Karpas-422 (cell line): ENCODE results near the gene PURA. TPM values are rescaled to one million over a fixed set of nuclear protein-coding genes. Genes with fewer than 3 reads are reported as not detected.

Source experiments
- DNase-seq: peaks from one replicate; pipeline ENCODE4 v3.0.0-alpha.2; 2015
- H2AFZ ChIP-seq: fragments of 200-600 bp; sonication (generic); 2 replicates; pipeline ENCODE4 v1.6.1; 2014; ENCODE audit warnings: antibody characterized with exemption, low read length, mixed read lengths
- H3K27ac ChIP-seq: fragments of 200-600 bp; sonication (generic); 2 replicates; pipeline ENCODE4 v1.5.1; 2014; ENCODE audit warnings: mild to moderate bottlenecking, low read length, moderate library complexity
- H3K27me3 ChIP-seq: fragments of 200-600 bp; sonication (generic); 2 replicates; pipeline ENCODE4 v1.6.1; 2014; ENCODE audit warnings: low read length, mixed read lengths
- H3K36me3 ChIP-seq: fragments of 200-600 bp; sonication (generic); 2 replicates; pipeline ENCODE4 v1.6.1; 2014; ENCODE audit warnings: low read length, mixed read lengths; ENCODE audit not compliant: insufficient read depth
- H3K4me1 ChIP-seq: fragments of 200-600 bp; sonication (generic); 2 replicates; pipeline ENCODE4 v1.6.1; 2014; ENCODE audit warnings: mild to moderate bottlenecking, low read length, mixed read lengths
- H3K4me2 ChIP-seq: fragments of 200-600 bp; sonication (generic); 2 replicates; pipeline ENCODE4 v1.6.1; 2014; ENCODE audit warnings: low read length, low read depth, mild to moderate bottlenecking; ENCODE audit not compliant: poor library complexity, severe bottlenecking
- H3K4me3 ChIP-seq: fragments of 200-600 bp; sonication (generic); 2 replicates; pipeline ENCODE4 v1.5.1; 2014; ENCODE audit warnings: mild to moderate bottlenecking, antibody characterized with exemption, low read length, mixed read lengths
- H3K79me2 ChIP-seq: fragments of 200-600 bp; sonication (generic); 2 replicates; pipeline ENCODE4 v1.6.1; 2014; ENCODE audit warnings: mild to moderate bottlenecking, low read length, mixed read lengths
- H3K9ac ChIP-seq: fragments of 200-600 bp; sonication (generic); 2 replicates; pipeline ENCODE4 v1.6.0; 2014; ENCODE audit warnings: low read length
- H3K9me2 ChIP-seq: fragments of 200-600 bp; sonication (generic), shearing (Covaris generic); replicated peaks from 2 replicates; pipeline ENCODE4 v1.6.0; 2014; ENCODE audit warnings: mild to moderate bottlenecking, low read length, moderate library complexity; ENCODE audit not compliant: insufficient read depth
- H3K9me3 ChIP-seq: fragments of 300-700, 200-600 bp; sonication (generic); 2 replicates; pipeline ENCODE4 v1.6.1; 2014; ENCODE audit warnings: low read length, mixed read lengths
- H4K20me1 ChIP-seq: fragments of 200-600 bp; sonication (generic); 2 replicates; pipeline ENCODE4 v1.6.1; 2014; ENCODE audit warnings: mild to moderate bottlenecking, antibody characterized with exemption, low read length, low read depth; ENCODE audit not compliant: insufficient read depth
- total RNA-seq: library from RNA; depleted of rRNA; stranded (reverse); fragments of >200 nt; shearing (Covaris generic); gene quantifications from 2 replicates; pipeline ENCODE4 v1.2.3, GENCODE V29; 2014; ENCODE audit warnings: low replicate concordance

Gene PURA
- total RNA-seq, 1 experiment from 2014 or later, result 7.2 TPM

DNA sequence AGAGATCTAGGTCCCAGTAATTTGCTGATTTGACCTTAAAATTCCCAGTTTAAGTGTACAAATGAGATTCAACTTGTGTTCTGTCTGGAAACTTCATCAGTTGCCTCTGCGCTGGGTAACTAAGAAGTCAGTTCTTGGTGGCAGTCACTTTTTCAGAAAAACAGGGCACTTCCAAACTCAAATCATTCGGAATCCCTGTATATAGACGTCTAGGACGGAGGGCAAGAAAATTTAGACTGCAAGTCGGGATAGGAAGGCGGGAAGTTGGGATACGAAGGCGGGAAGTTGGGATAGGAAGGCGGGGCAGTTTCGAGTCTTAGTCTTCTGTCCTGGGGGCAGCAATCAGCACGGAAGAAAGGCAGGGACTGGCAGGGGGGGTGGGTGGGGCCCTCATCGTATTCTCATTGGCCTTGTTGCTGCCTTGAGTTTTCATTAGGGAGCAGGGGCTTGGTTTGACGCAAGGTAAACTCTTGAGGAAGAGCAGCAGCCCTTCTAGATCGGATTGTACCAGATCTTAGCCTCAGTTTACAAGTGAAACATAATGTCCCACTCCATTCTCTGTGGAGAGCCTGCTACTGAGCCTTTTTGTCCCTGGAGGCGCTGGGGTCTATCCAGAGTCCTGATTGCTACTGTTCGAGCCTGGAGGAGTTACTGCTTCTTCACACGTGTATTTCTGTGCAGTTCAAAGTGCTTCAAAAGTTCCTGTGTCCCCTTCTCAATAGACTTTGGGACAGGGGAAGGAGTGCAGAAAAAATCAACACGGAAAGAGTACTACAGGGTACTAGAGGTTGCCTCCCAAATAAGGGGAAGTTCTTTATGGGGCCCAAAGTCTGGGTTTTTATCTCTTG is 2.7 kb upstream of the PURA start:
- peaks cover 61% of the 10 kb centered on the region for H3K4me1 ChIP-seq
- no peaks in the 10 kb centered on the region for H3K9me2 ChIP-seq
- H3K4me2 ChIP-seq, result no peak overlapping the region
- H3K79me2 ChIP-seq, result no peaks in the 10 kb centered on the region; the same call in 1 of the 2 replicates
- no peaks in the 10 kb centered on the region for H3K36me3 ChIP-seq
- H3K9ac ChIP-seq, result no peak overlapping the region
- no peak overlapping the region for H3K4me3 ChIP-seq
- no peak overlapping the region for H2AFZ ChIP-seq
- H4K20me1 ChIP-seq, result peaks cover 29% of the 10 kb centered on the region
- DNase-seq, result no peak
- no peaks in the 10 kb centered on the region; the same call in 1 of the 2 replicates for H3K27me3 ChIP-seq
- no peak overlapping the region for H3K27ac ChIP-seq
- no peaks in the 10 kb centered on the region for H3K9me3 ChIP-seq

DNA sequence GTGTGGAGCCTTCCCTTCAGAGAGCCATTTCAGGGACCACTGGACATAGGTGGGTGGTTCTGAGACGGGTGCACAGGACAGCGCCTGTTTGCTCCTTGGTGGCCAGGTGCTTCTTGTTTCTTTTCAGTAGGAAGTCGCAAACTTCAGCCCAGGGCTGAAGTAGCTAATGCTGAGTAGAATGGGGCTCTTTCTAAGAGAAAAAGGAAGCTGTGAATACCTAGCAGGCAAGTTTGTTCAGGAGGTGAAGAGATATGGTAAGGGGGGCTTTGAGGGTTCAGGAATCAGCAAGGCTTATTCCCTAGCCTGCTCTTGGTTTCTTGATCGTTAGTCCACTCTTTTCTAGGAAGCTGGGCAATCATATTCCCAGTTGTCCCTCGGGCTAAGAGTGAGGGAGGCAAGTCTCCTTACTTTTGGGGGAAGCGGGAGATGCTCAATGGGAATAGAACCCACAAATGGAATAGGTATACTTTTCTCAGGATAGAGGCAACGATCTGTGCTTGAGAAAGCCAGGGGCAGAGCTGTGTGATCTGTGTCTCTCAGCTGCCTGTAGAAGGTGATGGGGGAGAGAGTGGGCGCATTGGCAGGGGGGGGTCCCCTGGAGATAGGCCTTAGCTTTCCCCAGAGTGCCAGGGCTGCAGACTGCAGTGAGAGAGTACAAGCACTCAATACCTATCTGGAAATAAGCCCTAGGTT is 1.9 kb upstream of the PURA start:
- H3K9me3 ChIP-seq, result no peaks in the 10 kb centered on the region
- no peaks in the 10 kb centered on the region for H3K9me2 ChIP-seq
- no peaks in the 10 kb centered on the region; the same call in 1 of the 2 replicates for H3K27me3 ChIP-seq
- H2AFZ ChIP-seq, result no peak overlapping the region
- H3K27ac ChIP-seq, result no peak overlapping the region
- peaks cover 57% of the 10 kb centered on the region for H3K4me1 ChIP-seq
- peak overlapping the region; percentile 98 for H3K4me2 ChIP-seq
- no peak overlapping the region for H3K4me3 ChIP-seq
- no peak overlapping the region for H3K9ac ChIP-seq
- DNase-seq, result peak; percentile 49
- H3K36me3 ChIP-seq, result no peaks in the 10 kb centered on the region
- peaks cover 34% of the 10 kb centered on the region for H4K20me1 ChIP-seq
- no peaks in the 10 kb centered on the region; the same call in 1 of the 2 replicates for H3K79me2 ChIP-seq

DNA sequence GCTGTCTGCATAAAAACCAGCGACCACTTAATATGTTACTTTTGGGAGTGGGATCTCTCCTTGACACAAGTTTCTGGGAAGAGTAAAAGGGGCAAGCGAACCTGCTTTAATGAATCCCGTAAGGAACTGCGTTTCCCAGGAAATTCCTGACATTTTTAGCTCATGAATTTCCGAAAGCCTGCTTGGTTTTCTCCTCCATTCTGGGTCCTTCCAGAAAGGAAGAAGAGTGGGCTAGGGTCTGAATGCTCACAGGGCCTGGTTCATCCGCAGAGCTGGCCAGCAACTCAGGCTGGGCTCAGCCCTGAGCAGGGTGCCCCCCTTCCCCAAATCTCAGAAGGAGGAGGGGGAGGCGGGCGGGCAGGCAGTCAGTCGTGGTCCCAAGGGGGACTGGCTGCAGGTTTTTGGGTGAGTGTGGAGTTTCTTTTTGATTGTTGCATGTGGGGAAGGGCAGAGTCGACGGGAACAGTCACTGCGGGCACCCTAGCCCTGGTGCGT is 1.2 kb upstream of the PURA start:
- H3K4me1 ChIP-seq, result peaks cover 53% of the 10 kb centered on the region

DNA sequence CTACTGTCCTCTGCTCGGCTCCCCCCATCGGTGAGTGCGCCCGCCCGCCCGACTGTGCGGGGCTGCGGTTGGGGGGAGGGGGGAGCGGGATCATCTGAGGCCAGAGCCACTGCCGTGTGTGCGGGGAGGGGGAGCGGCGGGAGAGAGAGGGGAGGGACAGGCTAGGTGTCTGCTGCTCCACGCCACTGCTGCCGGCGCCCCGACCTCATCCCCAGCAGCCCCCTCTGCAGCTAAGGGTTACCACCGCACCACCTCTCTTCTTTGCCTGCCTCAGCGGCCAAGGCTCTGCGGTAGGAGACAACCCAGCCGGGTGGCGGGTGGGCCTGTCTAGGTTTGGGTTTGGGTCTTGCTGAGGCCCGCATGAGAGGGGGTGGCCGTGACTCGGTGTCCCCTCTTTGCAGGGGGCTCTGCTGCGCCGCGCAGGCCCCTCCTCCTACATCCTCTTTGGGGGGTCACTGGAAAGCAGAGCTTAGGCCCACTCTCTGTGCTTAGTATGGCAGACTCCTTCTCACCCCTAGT is 670 bp upstream of the PURA start:
- Histone ChIP-seq H3K27ac (no peak overlapping the region), H4K20me1 (peaks cover 45% of the 10 kb centered on the region), H3K9me3 (no peaks in the 10 kb centered on the region), H3K36me3 (no peaks in the 10 kb centered on the region), H3K4me3 (peak overlapping the region; percentile 86), H3K9me2 (no peaks in the 10 kb centered on the region), H3K27me3 (no peaks in the 10 kb centered on the region; the same call in 1 of the 2 replicates), H3K79me2 (no peaks in the 10 kb centered on the region; the same call in 1 of the 2 replicates), H3K4me1 (peaks cover 53% of the 10 kb centered on the region), H3K4me2 (peak overlapping the region; percentile 98), H2AFZ (peak overlapping the region; percentile 95; the same call in 1 of the 2 replicates), H3K9ac (peak overlapping the region; percentile 88)
- DNase-seq, result peak; percentile 44

More for the DNA sequence above, 1.2 kb upstream of the PURA start:
- Histone ChIP-seq H3K79me2 (no peaks in the 10 kb centered on the region; the same call in 1 of the 2 replicates), H3K4me2 (peak overlapping the region; percentile 98), H3K9me2 (no peaks in the 10 kb centered on the region), H3K27me3 (no peaks in the 10 kb centered on the region; the same call in 1 of the 2 replicates), H3K9me3 (no peaks in the 10 kb centered on the region), H4K20me1 (peaks cover 41% of the 10 kb centered on the region), H3K36me3 (no peaks in the 10 kb centered on the region), H3K9ac (peak overlapping the region; percentile 88), H3K27ac (no peak overlapping the region), H3K4me3 (peak overlapping the region; percentile 86), H2AFZ (no peak overlapping the region)
- DNase-seq, result peak; percentile 41

DNA sequence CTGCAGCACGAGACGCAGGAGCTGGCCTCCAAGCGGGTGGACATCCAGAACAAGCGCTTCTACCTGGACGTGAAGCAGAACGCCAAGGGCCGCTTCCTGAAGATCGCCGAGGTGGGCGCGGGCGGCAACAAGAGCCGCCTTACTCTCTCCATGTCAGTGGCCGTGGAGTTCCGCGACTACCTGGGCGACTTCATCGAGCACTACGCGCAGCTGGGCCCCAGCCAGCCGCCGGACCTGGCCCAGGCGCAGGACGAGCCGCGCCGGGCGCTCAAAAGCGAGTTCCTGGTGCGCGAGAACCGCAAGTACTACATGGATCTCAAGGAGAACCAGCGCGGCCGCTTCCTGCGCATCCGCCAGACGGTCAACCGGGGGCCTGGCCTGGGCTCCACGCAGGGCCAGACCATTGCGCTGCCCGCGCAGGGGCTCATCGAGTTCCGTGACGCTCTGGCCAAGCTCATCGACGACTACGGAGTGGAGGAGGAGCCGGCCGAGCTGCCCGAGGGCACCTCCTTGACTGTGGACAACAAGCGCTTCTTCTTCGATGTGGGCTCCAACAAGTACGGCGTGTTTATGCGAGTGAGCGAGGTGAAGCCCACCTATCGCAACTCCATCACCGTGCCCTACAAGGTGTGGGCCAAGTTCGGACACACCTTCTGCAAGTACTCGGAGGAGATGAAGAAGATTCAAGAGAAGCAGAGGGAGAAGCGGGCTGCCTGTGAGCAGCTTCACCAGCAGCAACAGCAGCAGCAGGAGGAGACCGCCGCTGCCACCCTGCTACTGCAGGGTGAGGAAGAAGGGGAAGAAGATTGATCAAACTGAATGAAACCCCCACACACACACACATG is 654 bp downstream of the PURA start:
- H3K27me3 ChIP-seq, result no peaks in the 10 kb centered on the region; the same call in 1 of the 2 replicates
- H3K36me3 ChIP-seq, result no peaks in the 10 kb centered on the region
- peaks cover 42% of the 10 kb centered on the region for H3K4me1 ChIP-seq
- peak; percentile 47 for DNase-seq
- H2AFZ ChIP-seq, result no peak overlapping the region; the same call in 1 of the 2 replicates
- H3K9ac ChIP-seq, result peak overlapping the region; percentile 88
- H3K9me3 ChIP-seq, result no peaks in the 10 kb centered on the region
- H4K20me1 ChIP-seq, result peaks cover 47% of the 10 kb centered on the region
- no peaks in the 10 kb centered on the region for H3K9me2 ChIP-seq
- peak overlapping the region; percentile 86 for H3K4me3 ChIP-seq
- no peak overlapping the region for H3K27ac ChIP-seq
- peak overlapping the region; percentile 98 for H3K4me2 ChIP-seq
- H3K79me2 ChIP-seq, result no peaks in the 10 kb centered on the region

DNA sequence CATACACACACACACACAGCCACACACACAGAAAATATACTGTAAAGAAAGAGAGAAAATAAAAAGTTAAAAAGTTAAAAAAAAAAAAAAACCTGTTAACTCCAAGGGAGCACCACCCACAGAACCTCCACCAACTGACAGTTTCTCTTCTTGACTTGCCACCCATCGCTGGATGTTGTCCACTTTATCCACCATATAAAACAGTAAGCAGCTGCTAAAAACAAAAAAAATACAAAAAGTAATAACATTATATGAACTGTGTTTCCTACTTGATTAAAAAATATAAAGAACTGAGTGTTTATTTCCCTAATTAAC is 1.2 kb downstream of the PURA start:
- Histone ChIP-seq H3K27me3 (no peaks in the 10 kb centered on the region), H3K79me2 (no peaks in the 10 kb centered on the region), H3K27ac (no peak overlapping the region), H3K36me3 (no peaks in the 10 kb centered on the region), H3K9me3 (no peaks in the 10 kb centered on the region), H3K4me3 (peak overlapping the region; percentile 86; the same call in 1 of the 2 replicates), H3K4me2 (peak overlapping the region; percentile 98), H3K9me2 (no peaks in the 10 kb centered on the region), H4K20me1 (peaks cover 51% of the 10 kb centered on the region), H2AFZ (no peak overlapping the region), H3K9ac (no peak overlapping the region), H3K4me1 (peaks cover 39% of the 10 kb centered on the region)
- DNase-seq, result no peak

DNA sequence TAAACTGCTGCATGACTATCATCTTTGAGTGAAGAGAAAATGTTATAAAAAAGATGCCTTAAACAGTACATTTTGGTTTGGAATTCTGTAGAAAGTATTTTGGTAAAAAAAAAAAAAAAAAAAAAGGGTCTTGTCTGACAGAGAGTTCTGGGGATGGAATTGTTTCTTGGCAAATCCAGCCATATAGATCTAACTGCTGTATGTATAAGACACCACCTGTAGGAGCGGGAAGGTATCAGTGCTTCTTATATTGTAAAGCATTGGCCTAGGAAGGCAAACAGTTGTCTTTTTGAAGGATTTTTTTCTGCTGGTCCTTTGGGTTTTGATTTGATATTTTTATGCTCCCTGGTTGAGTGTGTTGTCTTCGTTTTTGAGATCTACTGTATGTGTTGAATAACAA is 2.8 kb downstream of the PURA start:
- Histone ChIP-seq H3K9me3 (no peaks in the 10 kb centered on the region), H3K27ac (no peak overlapping the region), H3K4me2 (no peak overlapping the region), H3K79me2 (no peaks in the 10 kb centered on the region), H3K4me3 (no peak overlapping the region), H4K20me1 (peaks cover 62% of the 10 kb centered on the region), H3K9me2 (no peaks in the 10 kb centered on the region), H3K4me1 (peaks cover 35% of the 10 kb centered on the region), H3K36me3 (no peaks in the 10 kb centered on the region), H3K27me3 (no peaks in the 10 kb centered on the region), H2AFZ (no peak overlapping the region), H3K9ac (no peak overlapping the region)
- DNase-seq, result no peak
